Right ventricle myocardium inferior (tissue), 1 donor: Measurements from ENCODE around the gene GATM. TPM values are rescaled to one million over a fixed set of nuclear protein-coding genes. Genes with fewer than 3 reads are reported as not detected.
"Not testable (repeated sequence)": the region's sequence is repeated elsewhere in the genome, so short reads cannot be mapped to it uniquely, and the experiment has no call there.

ENCODE experiments used
- ATAC-seq: fragments of 200-7000 bp; cut with Tn5 transposase; one replicate; pipeline ENCODE4 v1.9.1; 2020; ENCODE audit warnings: mild to moderate bottlenecking, moderate library complexity
- DNase-seq: peaks from one replicate; pipeline ENCODE4 v3.0.0; 2021; ENCODE audit errors: missing footprints
- intact Hi-C: fragments of 100-400 bp; cut with DNase I; formaldehyde crosslinking; loops from one replicate; pipeline ENCODE4 v1.11.0; 2022
- total RNA-seq: library from RNA; stranded (reverse); fragmentation: NEBNext Ultra II Directional; extraction: Animal tissue kit (Norgen Biotek cat#: 25700); gene quantifications from one replicate; pipeline ENCODE4 v1.2.1, GENCODE V29; 2021
- donor health status: DM: no; HTN: yes; CAD: no; lungs with severe emphysema.

Gene GATM
- total RNA-seq, 1 donor from 2014 or later, result 42.0 TPM

DNA sequence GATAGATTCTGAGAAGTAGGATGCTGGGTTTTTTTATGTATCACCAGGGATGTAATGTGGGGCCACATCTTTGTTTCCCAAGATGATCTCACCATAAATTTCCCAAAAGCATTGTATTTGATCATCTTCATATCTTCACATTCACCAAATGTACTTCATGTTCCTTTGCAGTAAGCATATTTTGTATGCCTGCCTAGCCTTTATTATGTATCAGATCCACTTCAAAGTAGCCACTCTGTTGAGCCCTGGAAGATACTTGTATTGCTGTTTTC is 14.2 kb upstream of the GATM start:
- ATAC-seq, result no peak
- no peak for DNase-seq
- intact Hi-C loops, result no loop called here

- DNase-seq (no peak), ATAC-seq (peak; percentile 48)
- intact Hi-C loops, result no loop called here
These were observed 13.6 kb upstream of the GATM start for GRCh38 chr15:45391746-45392583.

- no peak for ATAC-seq
These were observed 11.0 kb upstream of the GATM start for GRCh38 chr15:45389351-45389750.

DNA sequence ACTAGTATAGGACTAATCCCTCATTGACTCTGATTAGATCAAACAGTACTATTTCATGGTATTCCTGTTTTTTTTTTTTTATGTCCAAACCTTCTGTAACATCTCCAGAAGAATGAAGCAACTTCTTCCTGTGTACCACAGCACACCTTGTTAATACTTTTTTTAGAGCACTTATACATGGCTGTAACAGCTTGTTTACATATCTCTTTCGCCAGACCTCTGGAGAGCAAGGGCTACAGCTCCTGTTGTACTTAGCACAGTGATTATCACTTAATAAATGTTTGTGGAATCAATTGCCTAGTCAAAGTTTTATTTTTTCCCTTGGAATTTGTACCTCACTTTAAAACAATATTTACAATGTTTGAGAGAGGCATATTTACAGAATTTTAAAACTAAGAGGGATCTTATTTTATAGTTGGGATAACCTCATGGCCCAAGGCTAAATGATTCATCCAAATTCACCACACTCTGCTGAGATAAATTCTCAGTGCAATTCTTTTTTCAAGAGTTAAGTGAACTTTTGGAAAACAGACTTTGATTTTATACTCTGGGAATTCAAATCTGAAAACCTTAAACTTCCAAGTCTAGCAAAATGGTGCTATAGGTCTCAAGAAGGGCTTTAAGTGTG is 9.2 kb upstream of the GATM start:
- DNase-seq, result no peak
- ATAC-seq, result peak; percentile 55
- intact Hi-C loops, result loop anchor here (5.0 kb wide), 1 partner anchor 185 kb away; no protein-coding TSS in a partner anchor

More at GRCh38 chr15:45389351-45389750, 11.0 kb upstream of the GATM start:
- no peak for DNase-seq
- intact Hi-C loops, result loop anchor here (5.0 kb wide), 1 partner anchor 187 kb away; no protein-coding TSS in a partner anchor

- ATAC-seq (peak; percentile 51), DNase-seq (no peak)
- intact Hi-C loops, result loop anchor here (5.0 kb wide), 1 partner anchor 185 kb away; no protein-coding TSS in a partner anchor
These were observed 8.6 kb upstream of the GATM start for GRCh38 chr15:45386974-45387373.

GRCh38 chr15:45386420-45386819 is 8.1 kb upstream of the GATM start:
- peak; percentile 86 for ATAC-seq
- DNase-seq, result no peak
- intact Hi-C loops, result loop anchor here (5.0 kb wide), 1 partner anchor 184 kb away; no protein-coding TSS in a partner anchor

DNA sequence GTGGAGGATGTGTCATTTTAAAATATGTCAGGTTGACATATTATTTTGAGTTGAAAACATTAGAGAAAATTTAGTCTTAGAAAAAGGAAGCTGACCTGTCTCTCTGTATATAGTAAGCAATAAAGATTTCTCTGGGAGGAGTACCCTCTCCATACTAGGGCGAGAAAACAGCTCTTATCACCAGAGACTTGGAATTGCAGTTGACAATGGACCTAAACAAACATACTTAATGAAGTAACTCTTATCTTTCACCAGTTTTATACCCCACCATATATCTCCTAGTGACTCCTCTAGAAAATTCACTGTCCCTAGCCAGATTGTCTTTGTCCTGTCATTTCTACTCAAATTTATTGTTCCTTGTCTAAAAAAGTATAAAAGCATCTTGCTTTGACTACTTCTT is 7.2 kb upstream of the GATM start:
- intact Hi-C loops, result loop anchor here (5.0 kb wide), 1 partner anchor 183 kb away; no protein-coding TSS in a partner anchor
- no peak for ATAC-seq
- DNase-seq, result no peak

DNA sequence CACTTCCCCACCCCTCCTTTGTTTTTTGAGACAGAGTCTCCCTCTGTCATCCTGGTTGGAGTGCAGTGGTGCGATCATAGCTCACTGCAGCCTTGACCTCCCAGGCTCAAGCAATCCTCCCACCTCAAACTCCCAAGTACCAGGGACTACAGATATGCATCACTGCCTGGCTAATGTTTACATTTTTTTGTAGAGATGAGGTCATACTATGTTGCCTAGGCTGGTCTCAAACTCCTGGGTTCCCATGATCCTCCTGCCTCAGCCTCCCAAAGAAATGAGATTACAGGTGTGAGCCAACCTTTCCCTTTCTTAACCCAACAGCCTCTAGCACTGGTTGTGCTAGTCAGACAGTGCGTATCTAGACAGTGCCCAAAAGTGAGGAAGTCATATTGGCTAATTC is 6.4 kb upstream of the GATM start:
- ATAC-seq, result no peak
- no peak for DNase-seq
- intact Hi-C loops, result loop anchor here (5.0 kb wide), 1 partner anchor 182 kb away; no protein-coding TSS in a partner anchor

- DNase-seq, result no peak
- intact Hi-C loops, result loop anchor here (2.0 to 5.0 kb wide), 2 partner anchors 24 to 72 kb away; a partner anchor contains a TSS
- no peak for ATAC-seq
These were observed 544 bp upstream of the GATM start for GRCh38 chr15:45378913-45379262.

- DNase-seq (no peak), ATAC-seq (peak; percentile 40)
- intact Hi-C loops, result loop anchor here (2.0 to 5.0 kb wide), 2 partner anchors 25 to 70 kb away; a partner anchor contains a TSS
These were observed 665 bp downstream of the GATM start for GRCh38 chr15:45377609-45378148.

DNA sequence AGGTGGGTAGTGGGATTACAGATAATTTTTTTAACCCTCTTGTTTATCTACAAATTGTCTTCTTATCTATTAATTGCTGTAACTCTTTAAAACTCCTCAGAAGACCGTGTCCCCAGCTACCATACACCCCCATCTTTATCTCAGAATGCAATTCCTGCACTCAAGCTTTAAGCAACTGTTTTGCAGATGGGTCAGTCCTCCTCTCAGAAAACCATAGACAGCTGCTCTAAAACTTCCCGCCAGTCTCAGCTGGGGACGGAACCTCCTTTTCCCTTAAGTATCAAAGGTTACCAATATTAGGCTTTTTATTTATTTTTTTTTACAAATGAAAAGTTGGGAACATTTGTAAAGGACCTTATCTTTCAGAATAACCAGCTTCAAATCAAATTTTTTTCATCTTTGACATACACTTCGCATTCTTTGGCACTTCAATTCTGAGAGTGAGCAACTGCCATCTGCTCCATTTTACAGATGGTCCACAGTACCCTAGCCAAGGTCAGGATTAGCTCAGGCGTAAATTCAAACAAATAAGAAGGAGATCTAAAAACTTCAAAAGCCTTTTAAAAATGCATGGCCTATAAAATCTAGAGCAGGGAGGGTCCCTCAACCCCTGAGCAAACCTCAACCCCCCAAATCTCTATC is 1.3 kb downstream of the GATM start:
- ATAC-seq, result no peak

DNA sequence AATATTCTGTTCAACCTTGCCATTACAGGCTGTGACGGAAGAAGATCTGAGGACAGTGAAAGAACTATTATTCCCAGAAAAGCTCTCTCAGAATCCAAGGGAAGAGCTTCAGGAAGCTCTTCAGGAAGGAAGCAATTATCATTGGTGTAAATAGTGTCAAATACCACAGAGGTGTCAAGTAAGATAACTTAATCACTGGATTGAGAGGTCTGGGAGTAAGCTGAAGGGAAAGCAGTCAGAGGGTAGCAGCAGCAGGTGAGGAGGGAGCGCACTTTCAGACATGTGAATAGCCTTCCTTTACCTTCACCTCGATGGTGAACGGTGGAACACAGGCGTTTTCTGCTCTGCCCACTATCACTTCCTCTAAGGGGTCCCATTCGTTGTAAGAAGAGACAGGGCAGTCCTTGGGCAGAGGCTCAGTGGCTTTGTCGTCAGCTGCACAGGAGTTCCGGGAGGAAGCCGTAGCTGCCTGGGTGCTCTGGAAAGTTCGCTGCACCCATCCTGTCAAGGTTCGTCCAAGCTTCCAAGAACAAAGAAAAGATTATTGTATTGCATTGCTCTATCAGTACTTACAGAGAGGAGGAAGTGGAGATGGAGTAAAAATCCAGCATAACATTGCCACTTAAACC is 1.9 kb downstream of the GATM start:
- no peak for ATAC-seq
- intact Hi-C loops, result loop anchor here (5.0 kb wide), 1 partner anchor 69 kb away; no protein-coding TSS in a partner anchor
- no peak for DNase-seq

More for the DNA sequence above, 1.3 kb downstream of the GATM start:
- DNase-seq, result no peak
- intact Hi-C loops, result loop anchor here (5.0 kb wide), 1 partner anchor 70 kb away; no protein-coding TSS in a partner anchor

GRCh38 chr15:45375836-45376235 is 2.5 kb downstream of the GATM start:
- intact Hi-C loops, result loop anchor here (5.0 kb wide), 1 partner anchor 69 kb away; no protein-coding TSS in a partner anchor
- DNase-seq (no peak), ATAC-seq (no peak)

DNA sequence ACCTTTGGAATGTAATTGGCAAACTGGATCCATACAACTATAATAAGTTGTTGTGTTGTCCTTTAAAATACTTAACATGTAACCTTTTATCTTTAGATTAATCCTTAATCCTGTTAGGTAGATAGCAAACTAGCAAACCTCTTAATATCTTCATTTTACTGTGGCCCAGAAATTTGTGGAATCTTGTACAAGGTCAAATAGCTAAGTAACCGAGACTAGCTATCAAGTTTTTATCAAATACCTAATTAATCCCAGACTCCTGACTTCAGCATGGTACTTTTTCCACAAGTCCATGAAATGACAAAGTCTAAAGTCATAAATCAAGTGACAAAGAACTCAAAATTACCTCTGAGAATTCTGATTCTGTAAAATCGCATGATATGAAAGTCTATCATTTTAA is 4.4 kb downstream of the GATM start:
- intact Hi-C loops, result no loop called here
- DNase-seq, result no peak
- ATAC-seq, result no peak

GRCh38 chr15:45372041-45372995 is 6.0 kb downstream of the GATM start:
- no peak for ATAC-seq
- intact Hi-C loops, result no loop called here
- DNase-seq, result no peak

GRCh38 chr15:45371546-45371945 is 6.8 kb downstream of the GATM start:
- DNase-seq (no peak), ATAC-seq (no peak)
- intact Hi-C loops, result no loop called here

DNA sequence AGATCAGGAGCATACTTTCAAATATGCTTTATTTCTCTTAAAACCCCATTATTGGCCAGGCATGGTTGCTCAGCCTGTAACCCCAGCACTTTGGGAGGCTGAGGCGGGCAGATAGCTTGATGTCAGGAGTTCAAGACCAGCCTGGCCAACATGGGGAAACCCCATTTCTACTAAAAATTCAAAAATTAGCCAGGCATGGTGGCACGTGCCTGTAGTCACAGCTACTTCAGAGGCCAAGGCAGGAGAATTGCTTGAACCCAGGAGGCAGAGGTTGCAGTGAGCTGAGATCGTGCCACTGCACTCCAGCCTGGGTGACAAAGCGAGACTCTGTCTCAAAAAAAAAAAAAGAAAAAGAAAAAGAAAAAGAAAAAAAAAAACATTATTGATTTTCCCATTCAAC is 8.3 kb downstream of the GATM start:
- DNase-seq, intact Hi-C loops, ATAC-seq: not testable (repeated sequence)

DNA sequence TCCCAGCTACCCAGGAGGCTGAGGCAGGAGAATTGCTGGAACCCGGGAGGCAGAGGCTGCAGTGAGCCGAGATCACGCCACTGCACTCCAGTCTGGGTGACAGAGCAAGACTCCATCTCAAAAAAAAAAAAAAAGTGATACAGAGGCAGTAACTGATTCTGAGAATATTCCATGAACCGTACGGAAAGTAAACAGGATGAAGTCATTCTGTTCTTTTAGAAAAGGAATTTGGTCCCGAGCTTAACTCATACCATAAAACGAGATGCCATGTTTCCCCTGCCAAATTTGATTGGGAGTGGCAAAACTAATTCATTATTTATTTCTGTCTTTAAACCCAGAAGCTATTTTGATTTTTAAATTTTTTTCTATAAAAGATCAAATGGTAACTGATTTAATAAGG is 11.1 kb downstream of the GATM start:
- ATAC-seq, DNase-seq, intact Hi-C loops: not testable (repeated sequence)
